ENCODE results near the gene SPATA31E1.

Gene SPATA31E1

GRCh38 chr9:87857141-87857947 lies 25.3 kb upstream of the SPATA31E1 start:
- Mint-ChIP-seq H3K9me3 (peaks cover 4% of the 10 kb centered on the region), H3K4me1 (no peaks in the 10 kb centered on the region), H3K27ac (no peak overlapping the region), H3K4me3 (no peak overlapping the region), H3K27me3 (peaks cover 4% of the 10 kb centered on the region), H3K36me3 (no peaks in the 10 kb centered on the region)
- CTCF ChIA-PET, result no interaction called here
- DNase-seq, result no peak

- Mint-ChIP-seq H3K27me3 (peaks cover 10% of the 10 kb centered on the region), H3K36me3 (no peaks in the 10 kb centered on the region), H3K27ac (no peak overlapping the region)
Measured at GRCh38 chr9:87857948-87858335, 24.7 kb upstream of the SPATA31E1 start.

GRCh38 chr9:87859137-87859536 lies 23.5 kb upstream of the SPATA31E1 start:
- CTCF ChIA-PET, result no interaction called here
- H3K27ac Mint-ChIP-seq, result no peak overlapping the region
- H3K4me1 Mint-ChIP-seq, result no peaks in the 10 kb centered on the region
- H3K36me3 Mint-ChIP-seq, result no peaks in the 10 kb centered on the region
- H3K9me3 Mint-ChIP-seq, result peaks cover 4% of the 10 kb centered on the region
- DNase-seq, result no peak
- H3K4me3 Mint-ChIP-seq, result no peak overlapping the region
- H3K27me3 Mint-ChIP-seq, result peaks cover 14% of the 10 kb centered on the region

More at GRCh38 chr9:87857948-87858335, 24.7 kb upstream of the SPATA31E1 start:
- no peak for DNase-seq
- no peak overlapping the region for H3K4me3 Mint-ChIP-seq
- CTCF ChIA-PET, result no interaction called here
- peaks cover 4% of the 10 kb centered on the region for H3K9me3 Mint-ChIP-seq
- H3K4me1 Mint-ChIP-seq, result no peaks in the 10 kb centered on the region

- no peak overlapping the region for H3K4me3 Mint-ChIP-seq
- no peak for DNase-seq
- no peaks in the 10 kb centered on the region for H3K36me3 Mint-ChIP-seq
- H3K4me1 Mint-ChIP-seq, result no peaks in the 10 kb centered on the region
- no peak overlapping the region for H3K27ac Mint-ChIP-seq
- peaks cover 4% of the 10 kb centered on the region for H3K9me3 Mint-ChIP-seq
- CTCF ChIA-PET, result no interaction called here
- H3K27me3 Mint-ChIP-seq, result peaks cover 17% of the 10 kb centered on the region
Measured at GRCh38 chr9:87859786-87860185, 22.9 kb upstream of the SPATA31E1 start.

GRCh38 chr9:87861332-87861731 lies 21.3 kb upstream of the SPATA31E1 start:
- no peaks in the 10 kb centered on the region for H3K36me3 Mint-ChIP-seq
- no peaks in the 10 kb centered on the region for H3K4me1 Mint-ChIP-seq
- H3K27ac Mint-ChIP-seq, result no peak overlapping the region
- no peak for DNase-seq
- CTCF ChIA-PET, result no interaction called here
- peaks cover 4% of the 10 kb centered on the region for H3K9me3 Mint-ChIP-seq
- H3K27me3 Mint-ChIP-seq, result peaks cover 17% of the 10 kb centered on the region
- no peak overlapping the region for H3K4me3 Mint-ChIP-seq

GRCh38 chr9:87862536-87863268 lies 20.0 kb upstream of the SPATA31E1 start:
- no peaks in the 10 kb centered on the region for H3K36me3 Mint-ChIP-seq
- H3K4me3 Mint-ChIP-seq, result no peak overlapping the region
- no peak overlapping the region for H3K27ac Mint-ChIP-seq
- H3K9me3 Mint-ChIP-seq, result peaks cover 4% of the 10 kb centered on the region
- H3K27me3 Mint-ChIP-seq, result peaks cover 17% of the 10 kb centered on the region
- no peaks in the 10 kb centered on the region for H3K4me1 Mint-ChIP-seq
- DNase-seq, result no peak
- CTCF ChIA-PET, result no interaction called here

GRCh38 chr9:87863882-87864465 lies 18.7 kb upstream of the SPATA31E1 start:
- DNase-seq, result no peak
- H3K4me3 Mint-ChIP-seq, result no peak overlapping the region
- peaks cover 4% of the 10 kb centered on the region for H3K9me3 Mint-ChIP-seq
- H3K27me3 Mint-ChIP-seq, result peaks cover 17% of the 10 kb centered on the region
- no peaks in the 10 kb centered on the region for H3K36me3 Mint-ChIP-seq
- no peaks in the 10 kb centered on the region for H3K4me1 Mint-ChIP-seq
- no peak overlapping the region for H3K27ac Mint-ChIP-seq
- CTCF ChIA-PET, result no interaction called here

GRCh38 chr9:87864915-87865314 lies 17.8 kb upstream of the SPATA31E1 start:
- no peaks in the 10 kb centered on the region for H3K36me3 Mint-ChIP-seq
- H3K4me1 Mint-ChIP-seq, result no peaks in the 10 kb centered on the region
- no peak overlapping the region for H3K4me3 Mint-ChIP-seq
- H3K9me3 Mint-ChIP-seq, result peaks cover 6% of the 10 kb centered on the region
- peaks cover 17% of the 10 kb centered on the region for H3K27me3 Mint-ChIP-seq
- CTCF ChIA-PET, result no interaction called here
- no peak overlapping the region for H3K27ac Mint-ChIP-seq
- no peak for DNase-seq

GRCh38 chr9:87865626-87866025 lies 17.1 kb upstream of the SPATA31E1 start:
- DNase-seq, result no peak
- Mint-ChIP-seq H3K27me3 (peaks cover 17% of the 10 kb centered on the region), H3K36me3 (no peaks in the 10 kb centered on the region), H3K4me1 (no peaks in the 10 kb centered on the region), H3K27ac (no peak overlapping the region), H3K9me3 (peaks cover 7% of the 10 kb centered on the region), H3K4me3 (no peak overlapping the region)
- CTCF ChIA-PET, result no interaction called here

GRCh38 chr9:87867391-87867790 lies 15.3 kb upstream of the SPATA31E1 start:
- H3K36me3 Mint-ChIP-seq, result no peaks in the 10 kb centered on the region
- no peaks in the 10 kb centered on the region for H3K4me1 Mint-ChIP-seq
- no peak overlapping the region for H3K4me3 Mint-ChIP-seq
- H3K9me3 Mint-ChIP-seq, result peaks cover 7% of the 10 kb centered on the region
- H3K27ac Mint-ChIP-seq, result no peak overlapping the region
- CTCF ChIA-PET, result no interaction called here
- no peak for DNase-seq
- peaks cover 16% of the 10 kb centered on the region for H3K27me3 Mint-ChIP-seq

GRCh38 chr9:87868175-87868574 lies 14.5 kb upstream of the SPATA31E1 start:
- DNase-seq, result no peak
- Mint-ChIP-seq H3K27me3 (peaks cover 15% of the 10 kb centered on the region), H3K4me3 (no peak overlapping the region), H3K36me3 (no peaks in the 10 kb centered on the region), H3K9me3 (peaks cover 7% of the 10 kb centered on the region), H3K27ac (peak overlapping the region; percentile 42), H3K4me1 (no peaks in the 10 kb centered on the region)
- CTCF ChIA-PET, result no interaction called here

GRCh38 chr9:87868635-87869034 lies 14.0 kb upstream of the SPATA31E1 start:
- no peak for DNase-seq
- Mint-ChIP-seq H3K4me3 (no peak overlapping the region), H3K9me3 (peaks cover 7% of the 10 kb centered on the region), H3K36me3 (no peaks in the 10 kb centered on the region), H3K27me3 (peaks cover 15% of the 10 kb centered on the region), H3K27ac (no peak overlapping the region), H3K4me1 (no peaks in the 10 kb centered on the region)
- CTCF ChIA-PET, result no interaction called here

GRCh38 chr9:87869082-87869481 lies 13.6 kb upstream of the SPATA31E1 start:
- H3K4me3 Mint-ChIP-seq, result no peak overlapping the region
- H3K4me1 Mint-ChIP-seq, result no peaks in the 10 kb centered on the region
- CTCF ChIA-PET, result no interaction called here
- no peaks in the 10 kb centered on the region for H3K36me3 Mint-ChIP-seq
- no peak for DNase-seq
- peaks cover 7% of the 10 kb centered on the region for H3K9me3 Mint-ChIP-seq
- peaks cover 11% of the 10 kb centered on the region for H3K27me3 Mint-ChIP-seq
- no peak overlapping the region for H3K27ac Mint-ChIP-seq

- H3K36me3 Mint-ChIP-seq, result no peaks in the 10 kb centered on the region
- H3K27me3 Mint-ChIP-seq, result peaks cover 10% of the 10 kb centered on the region
- CTCF ChIA-PET, result no interaction called here
- peaks cover 7% of the 10 kb centered on the region for H3K9me3 Mint-ChIP-seq
- H3K4me3 Mint-ChIP-seq, result no peak overlapping the region
- H3K4me1 Mint-ChIP-seq, result no peaks in the 10 kb centered on the region
- DNase-seq, result no peak
- H3K27ac Mint-ChIP-seq, result no peak overlapping the region
Measured at GRCh38 chr9:87871425-87872078, 11.1 kb upstream of the SPATA31E1 start.
